Fibroblast of pulmonary artery (primary cell): Measurements from ENCODE around the gene DAZL.

Experiments
- DNase-seq: peaks from one replicate; pipeline ENCODE4 v3.0.0-alpha.2; 2010; ENCODE audit warnings: low read depth
- H3K4me3 ChIP-seq: replicated peaks from 2 replicates; pipeline ENCODE4 v1.5.1; 2011; ENCODE audit warnings: low read depth, mild to moderate bottlenecking, control low read depth, low read length, moderate library complexity
- CTCF ChIP-seq: IDR thresholded peaks from 2 replicates; pipeline ENCODE4 v1.5.1; 2011; ENCODE audit warnings: mild to moderate bottlenecking, control low read depth, low read length, inconsistent platforms; ENCODE audit errors: missing control alignments

DAZL gene

DNA sequence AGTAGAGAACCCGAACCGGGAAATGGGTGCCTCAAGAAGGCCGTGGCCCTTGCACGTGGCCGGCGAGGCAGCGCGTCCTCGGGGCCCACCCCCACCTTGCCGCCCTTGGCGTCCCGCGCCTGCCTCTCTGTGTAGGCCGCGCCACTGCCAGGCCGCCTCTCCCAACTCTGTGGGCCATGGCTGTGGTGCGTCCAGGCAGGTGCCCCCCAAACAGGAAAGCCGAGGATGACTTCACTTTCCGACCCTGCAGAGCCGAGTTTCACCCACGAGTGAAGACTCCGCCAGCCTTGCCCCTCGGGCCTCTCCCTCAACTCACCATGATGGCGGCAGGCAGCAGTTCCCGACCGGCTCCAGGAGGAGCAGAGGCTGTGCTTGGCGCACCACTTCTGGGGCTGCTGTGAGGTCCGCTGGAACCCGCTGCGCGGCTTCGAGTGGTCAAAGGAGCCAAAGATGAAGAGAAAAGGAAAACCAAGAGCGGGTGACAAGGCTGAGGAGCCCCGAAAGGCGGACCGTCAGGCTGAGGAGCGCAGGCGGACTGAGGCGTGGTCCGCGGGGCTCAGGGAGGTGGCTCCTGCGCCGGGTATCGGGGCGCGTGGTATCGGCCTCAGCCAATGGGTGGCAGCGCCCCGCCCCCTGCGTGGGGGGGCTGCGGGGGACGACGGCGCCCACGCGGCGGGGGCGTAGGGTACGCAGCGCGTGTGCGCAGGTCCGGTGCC, at the start of gene DAZL:
TSS of gene DAZL (minus strand) at position 537 of the 716 bp plus-strand sequence. CDS start at position 319, 218 bp downstream.
- no peak for TF ChIP-seq CTCF
- DNase-seq = no peak
- no peak within 1 kb of the TSS for H3K4me3 ChIP-seq

DNA sequence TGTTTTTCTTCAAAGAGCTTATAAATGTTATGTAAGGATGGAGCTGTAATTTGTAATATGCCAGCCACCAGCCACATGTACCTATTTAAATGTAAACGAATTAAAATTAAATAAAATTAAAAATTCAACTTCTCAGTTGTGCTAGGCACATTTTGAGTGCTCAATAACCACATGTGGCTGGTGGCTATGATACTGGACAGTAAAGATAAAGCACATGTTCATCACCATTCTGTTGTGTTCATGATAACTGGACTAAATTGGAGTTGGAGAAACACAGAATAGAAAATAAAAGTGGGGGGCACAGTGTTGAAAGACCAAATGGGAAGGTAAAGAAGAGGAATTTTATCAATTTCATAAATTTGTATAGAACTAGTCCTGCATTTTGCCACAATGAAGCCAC, 49.8 kb upstream of the DAZL start:
- no peak overlapping the region for H3K4me3 ChIP-seq
- no peak for TF ChIP-seq CTCF
- DNase-seq = no peak

DNA sequence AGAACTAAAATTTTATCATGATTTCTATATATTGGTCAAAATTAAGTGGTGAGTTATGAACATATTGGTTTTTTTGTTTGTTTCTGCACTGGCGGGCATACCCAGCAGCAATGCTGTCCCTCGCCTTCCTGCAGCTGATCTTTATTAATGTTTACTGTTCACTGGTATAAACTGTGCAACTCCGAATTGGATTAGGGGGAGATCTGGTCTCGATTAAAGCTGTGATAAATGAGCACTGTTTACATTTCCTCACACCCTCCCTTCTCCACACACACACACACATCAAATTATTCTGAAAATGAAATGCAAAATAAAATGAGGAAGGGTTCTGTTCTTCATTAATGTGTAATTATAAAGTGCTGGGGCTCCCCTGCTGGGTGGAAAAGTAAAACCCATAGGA, 48.5 kb upstream of the DAZL start:
- no peak for DNase-seq
- no peak for TF ChIP-seq CTCF
- H3K4me3 ChIP-seq = no peak overlapping the region

- no peak for TF ChIP-seq CTCF
- H3K4me3 ChIP-seq = no peak overlapping the region
- DNase-seq = no peak
Observed at GRCh38 chr3:16647668-16648067, 42.4 kb upstream of the DAZL start.

DNA sequence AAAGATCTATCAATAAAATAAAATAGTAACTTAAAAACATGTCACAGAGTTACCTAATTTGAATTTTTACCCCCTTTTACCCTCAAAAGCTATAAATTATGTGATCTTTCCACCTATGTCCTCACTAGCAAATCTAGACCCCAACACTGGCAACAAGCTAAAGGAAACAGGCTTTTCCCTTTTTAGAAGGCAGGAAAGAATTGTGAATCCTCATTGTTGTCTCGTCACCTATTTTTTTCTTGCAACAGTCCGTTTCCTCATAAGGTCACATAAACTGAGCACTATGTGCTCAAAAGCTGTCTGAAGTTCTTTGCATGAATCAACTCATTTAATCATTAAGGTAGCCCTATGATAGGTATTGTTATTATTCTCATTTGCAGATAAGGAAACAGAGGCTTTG, 34.6 kb upstream of the DAZL start:
- H3K4me3 ChIP-seq = no peak overlapping the region
- DNase-seq = no peak
- TF ChIP-seq CTCF = no peak

DNA sequence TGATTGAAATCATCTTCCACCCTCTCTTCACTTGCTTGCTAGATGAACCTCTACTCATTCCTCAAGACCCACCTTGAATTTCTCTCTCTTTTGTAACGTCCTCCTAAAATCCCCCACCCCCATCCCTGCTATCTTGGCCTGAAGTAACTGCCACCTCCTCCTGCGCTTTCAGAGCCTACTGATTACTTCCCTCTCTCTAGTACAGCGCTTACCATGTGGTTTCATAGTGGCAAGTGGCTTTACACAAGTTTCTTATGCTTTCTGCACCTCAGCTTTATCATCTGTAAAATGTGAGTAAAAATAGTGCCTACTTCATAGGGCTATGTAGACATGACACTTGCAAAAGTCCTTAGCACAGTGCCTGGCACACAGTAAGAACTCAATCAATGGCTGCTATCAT, 28.7 kb upstream of the DAZL start:
- no peak overlapping the region for H3K4me3 ChIP-seq
- DNase-seq = no peak
- TF ChIP-seq CTCF = no peak

GRCh38 chr3:16632395-16632794, 27.2 kb upstream of the DAZL start:
- no peak overlapping the region for H3K4me3 ChIP-seq

More at GRCh38 chr3:16632395-16632794, 27.2 kb upstream of the DAZL start:
- no peak for TF ChIP-seq CTCF
- no peak for DNase-seq
